Type B pancreatic cell (in vitro differentiated cells): Measurements from ENCODE around the gene TSPAN11. TPM values are rescaled to one million over a fixed set of nuclear protein-coding genes. Genes with fewer than 3 reads are reported as not detected.

Experiments
- DNase-seq: peaks from one replicate; pipeline ENCODE4 v3.0.0; 2021; ENCODE audit warnings: mixed read lengths; ENCODE audit not compliant: unreplicated experiment; ENCODE audit errors: extremely low spot score
- H3K27ac Mint-ChIP-seq: 2 replicates; pipeline ENCODE4 v1.8.0; 2021; ENCODE audit warnings: mild to moderate bottlenecking, mixed read lengths
- H3K27me3 Mint-ChIP-seq: 2 replicates; pipeline ENCODE4 v1.8.0; 2021; ENCODE audit warnings: mixed read lengths
- H3K36me3 Mint-ChIP-seq: 2 replicates; pipeline ENCODE4 v1.8.0; 2021; ENCODE audit warnings: mixed read lengths
- H3K4me1 Mint-ChIP-seq: one replicate; pipeline ENCODE4 v1.8.0; 2021; ENCODE audit warnings: mixed read lengths; ENCODE audit not compliant: unreplicated experiment
- H3K4me3 Mint-ChIP-seq: 2 replicates; pipeline ENCODE4 v1.8.0; 2021; ENCODE audit warnings: mild to moderate bottlenecking, mixed read lengths
- H3K9me3 Mint-ChIP-seq: 2 replicates; pipeline ENCODE4 v1.8.0; 2021; ENCODE audit warnings: mixed read lengths
- CTCF ChIP-seq: fragments of 200-600 bp; sonication (generic); conservative IDR thresholded peaks from 2 replicates; pipeline ENCODE4 v1.5.0; 2021; ENCODE audit warnings: antibody characterized with exemption, mild to moderate bottlenecking
- total RNA-seq: library from RNA; stranded (reverse); gene quantifications from 2 replicates; pipeline ENCODE4 v1.2.1, GENCODE V29; 2021; ENCODE audit warnings: low replicate concordance

TSPAN11 gene
- total RNA-seq, 1 donor from 2014 or later, result 52.3 TPM

GRCh38 chr12:30952015-30952414 lies 25.5 kb downstream of the TSPAN11 start:
- no peak for TF ChIP-seq CTCF
- Mint-ChIP-seq H3K4me1 (no peaks in the 10 kb centered on the region), H3K36me3 (peaks cover 35% of the 10 kb centered on the region), H3K27ac (no peak overlapping the region), H3K27me3 (peaks cover 10% of the 10 kb centered on the region), H3K4me3 (no peak overlapping the region), H3K9me3 (peaks cover 5% of the 10 kb centered on the region)
- DNase-seq, result no peak

- Mint-ChIP-seq H3K27me3 (peaks cover 6% of the 10 kb centered on the region), H3K27ac (no peak overlapping the region), H3K36me3 (peaks cover 30% of the 10 kb centered on the region), H3K9me3 (no peaks in the 10 kb centered on the region), H3K4me3 (no peak overlapping the region), H3K4me1 (peaks cover 4% of the 10 kb centered on the region)
- TF ChIP-seq CTCF, result no peak
- no peak for DNase-seq
These were observed 26.7 kb downstream of the TSPAN11 start for GRCh38 chr12:30953257-30953656.

DNA sequence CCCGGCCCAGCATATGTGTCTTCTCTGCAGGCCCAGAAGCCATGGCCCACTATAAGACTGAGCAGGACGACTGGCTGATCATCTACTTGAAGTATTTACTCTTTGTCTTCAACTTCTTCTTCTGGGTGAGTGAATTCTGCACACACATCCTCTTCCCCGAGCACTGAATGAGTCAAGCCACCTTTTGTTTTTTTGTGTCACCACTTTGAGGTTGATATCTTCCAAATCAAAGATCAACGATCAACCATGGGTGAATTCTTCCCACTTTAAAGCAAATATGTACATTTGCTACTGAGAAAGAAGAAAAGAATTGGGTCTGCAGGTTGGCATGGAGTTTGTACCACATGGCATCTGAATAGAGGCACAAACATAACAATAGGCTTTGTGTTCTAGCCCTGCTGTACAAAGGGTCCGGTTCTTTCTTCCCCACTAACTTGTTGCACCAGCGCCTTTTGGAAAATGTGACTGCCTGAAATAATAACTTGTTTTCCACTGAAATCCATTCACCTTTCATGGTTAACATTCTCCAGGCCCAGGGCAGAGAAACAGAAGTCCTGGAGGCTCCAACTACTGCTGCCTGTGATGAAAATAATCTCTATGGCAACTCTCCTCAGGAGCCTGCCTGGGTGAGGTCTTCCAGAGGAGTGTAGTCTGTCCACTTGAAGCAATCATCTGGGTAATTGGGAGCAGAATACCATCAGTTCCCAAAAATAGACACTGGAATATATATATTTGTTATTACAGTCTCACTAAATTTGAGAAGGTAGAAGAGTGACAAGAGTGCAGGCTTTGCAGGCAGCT lies 27.6 kb downstream of the TSPAN11 start:
- H3K36me3 Mint-ChIP-seq, result peaks cover 30% of the 10 kb centered on the region
- no peak for DNase-seq
- peaks cover 2% of the 10 kb centered on the region for H3K27me3 Mint-ChIP-seq
- H3K27ac Mint-ChIP-seq, result no peak overlapping the region
- peaks cover 4% of the 10 kb centered on the region for H3K4me1 Mint-ChIP-seq
- H3K4me3 Mint-ChIP-seq, result no peak overlapping the region
- no peak for TF ChIP-seq CTCF
- no peaks in the 10 kb centered on the region for H3K9me3 Mint-ChIP-seq

DNA sequence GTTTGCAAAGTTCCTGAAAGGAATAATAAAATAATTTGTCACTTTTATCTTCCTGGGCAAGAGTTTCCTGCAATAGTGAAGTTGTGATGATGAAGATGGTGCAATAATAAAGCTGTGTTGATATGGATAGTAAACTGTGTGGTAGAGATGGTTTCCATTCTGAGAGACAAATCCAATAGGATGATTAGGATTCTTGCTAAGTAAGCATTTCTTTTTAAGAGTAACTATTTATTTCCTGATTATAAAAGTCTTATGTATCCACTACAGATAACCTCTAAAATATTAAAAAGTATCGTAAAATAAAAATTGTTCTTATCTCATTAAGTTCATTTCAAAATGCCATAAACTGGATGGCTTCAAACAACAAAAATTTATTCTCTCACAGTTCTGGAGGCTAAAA lies 28.7 kb downstream of the TSPAN11 start:
- no peak overlapping the region for H3K4me3 Mint-ChIP-seq
- H3K9me3 Mint-ChIP-seq, result no peaks in the 10 kb centered on the region
- TF ChIP-seq CTCF, result no peak
- no peak overlapping the region for H3K27ac Mint-ChIP-seq
- no peaks in the 10 kb centered on the region for H3K27me3 Mint-ChIP-seq
- peaks cover 4% of the 10 kb centered on the region for H3K4me1 Mint-ChIP-seq
- peaks cover 30% of the 10 kb centered on the region for H3K36me3 Mint-ChIP-seq
- DNase-seq, result no peak

DNA sequence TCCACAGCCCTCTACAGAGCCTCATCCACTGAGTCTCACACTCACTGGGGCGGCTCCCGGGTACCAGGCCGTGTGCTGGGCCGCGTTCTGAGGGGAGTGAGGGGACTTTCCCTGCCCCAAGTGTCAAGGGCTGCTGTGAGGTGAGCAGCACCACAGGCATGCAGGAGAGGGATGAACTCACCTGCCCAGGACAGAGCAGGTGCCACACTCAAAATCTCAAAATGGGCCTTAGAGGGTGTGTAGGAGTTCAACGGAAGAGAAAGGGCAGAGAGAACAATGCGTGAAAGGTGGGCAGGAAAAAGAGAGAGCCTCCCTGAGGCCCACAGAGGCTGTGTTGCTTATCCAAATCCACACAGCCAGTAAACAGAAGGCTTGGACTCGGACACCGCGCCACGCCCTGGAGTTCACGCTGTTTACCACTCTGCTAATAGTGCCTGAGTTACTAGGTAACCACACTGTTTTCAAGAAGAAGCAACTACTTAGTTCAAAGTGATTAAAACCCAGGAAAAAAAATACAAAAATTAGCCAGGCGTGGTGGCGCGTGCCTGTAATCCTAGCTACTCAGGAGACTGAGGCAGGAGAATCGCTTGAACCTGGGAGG lies 32.7 kb downstream of the TSPAN11 start:
- peaks cover 1% of the 10 kb centered on the region for H3K27me3 Mint-ChIP-seq
- no peak for DNase-seq
- H3K27ac Mint-ChIP-seq, result no peak overlapping the region
- H3K4me1 Mint-ChIP-seq, result peaks cover 4% of the 10 kb centered on the region
- H3K4me3 Mint-ChIP-seq, result no peak overlapping the region
- no peak for TF ChIP-seq CTCF
- H3K36me3 Mint-ChIP-seq, result peaks cover 25% of the 10 kb centered on the region
- no peaks in the 10 kb centered on the region for H3K9me3 Mint-ChIP-seq
